Liver (tissue), 9 donors: ENCODE results near the gene CD6. TPM values are rescaled to one million over a fixed set of nuclear protein-coding genes. Genes with fewer than 3 reads are reported as not detected.

ENCODE experiments used
- DNase-seq: peaks from one replicate; pipeline ENCODE4 v3.0.0-alpha.2; 2017; ENCODE audit warnings: low spot score
- H3K27ac ChIP-seq, 2 donors: one replicate each; pipeline ENCODE4 v1.7.0; 2013; ENCODE audit warnings: inconsistent platforms in 2 of 2, low read length in 2 of 2, control low read depth in 1 of 2, low read depth in 1 of 2, mild to moderate bottlenecking in 1 of 2
- H3K27me3 ChIP-seq, 4 donors: one replicate each; pipeline versions ENCODE4 v1.6.1 to v1.7.0; 2013; ENCODE audit warnings: low read length in 3 of 4, inconsistent platforms in 1 of 4, mild to moderate bottlenecking in 1 of 4, moderate library complexity in 1 of 4; ENCODE audit not compliant: control insufficient read depth in 4 of 4, insufficient read depth in 4 of 4
- H3K36me3 ChIP-seq, 4 donors: one replicate each; pipeline versions ENCODE4 v1.6.1 to v1.7.0; 2013; ENCODE audit warnings: low read length in 3 of 4, mild to moderate bottlenecking in 3 of 4, low read depth in 1 of 4, moderate library complexity in 1 of 4; ENCODE audit not compliant: control insufficient read depth in 4 of 4, insufficient read depth in 3 of 4
- H3K4me1 ChIP-seq, 4 donors: one replicate each; pipeline versions ENCODE4 v1.6.1 to v1.7.0; 2013; ENCODE audit warnings: low read length in 3 of 4, mild to moderate bottlenecking in 3 of 4, moderate library complexity in 1 of 4; ENCODE audit not compliant: control insufficient read depth in 4 of 4, insufficient read depth in 4 of 4
- H3K4me3 ChIP-seq, 3 donors: one replicate each; pipeline versions ENCODE4 v1.6.1 to v1.7.0; 2013; ENCODE audit warnings: low read length in 3 of 3, control low read depth in 1 of 3, low read depth in 1 of 3, mild to moderate bottlenecking in 1 of 3
- H3K9ac ChIP-seq, 2 donors: one replicate each; pipeline ENCODE4 v1.7.0; 2013; ENCODE audit warnings: low read length in 2 of 2, mild to moderate bottlenecking in 2 of 2, moderate library complexity in 2 of 2, control low read depth in 1 of 2, low read depth in 1 of 2
- H3K9me3 ChIP-seq, 4 donors: one replicate each; pipeline versions ENCODE4 v1.6.1 to v1.7.0; 2013; ENCODE audit warnings: low read length in 3 of 4; ENCODE audit not compliant: control insufficient read depth in 4 of 4
- EGR1 ChIP-seq, 2 donors: IDR thresholded peaks; 2 replicates each; pipeline ENCODE4 v1.6.1; 2016 to 2018; ENCODE audit warnings: antibody characterized with exemption in 2 of 2, low read depth in 2 of 2
- FOXA1 ChIP-seq: IDR thresholded peaks from 2 replicates; pipeline ENCODE4 v1.6.1; 2016; ENCODE audit warnings: antibody characterized with exemption
- FOXA2 ChIP-seq: IDR thresholded peaks from 2 replicates; pipeline ENCODE4 v1.6.1; 2016; ENCODE audit warnings: antibody characterized with exemption
- GABPA ChIP-seq, 2 donors: IDR thresholded peaks in 1 of 2; conservative IDR thresholded peaks in 1 of 2; 2 replicates each; pipeline ENCODE4 v1.6.1; 2016; ENCODE audit warnings: antibody characterized with exemption in 2 of 2, mild to moderate bottlenecking in 1 of 2, moderate library complexity in 1 of 2
- HNF4A ChIP-seq, 2 donors: conservative IDR thresholded peaks; 2 replicates each; pipeline ENCODE4 v1.6.1; 2016; ENCODE audit warnings: antibody characterized with exemption in 2 of 2, mild to moderate bottlenecking in 2 of 2
- JUND ChIP-seq, 2 donors: IDR thresholded peaks; 2 replicates each; pipeline ENCODE4 v1.6.1; 2016; ENCODE audit warnings: antibody characterized with exemption in 2 of 2
- NR2F2 ChIP-seq: IDR thresholded peaks from 2 replicates; pipeline ENCODE4 v1.6.1; 2016; ENCODE audit warnings: antibody characterized with exemption
- RAD21 ChIP-seq, 2 donors: IDR thresholded peaks; 2 replicates each; pipeline ENCODE4 v1.6.1; 2016; ENCODE audit warnings: antibody characterized with exemption in 2 of 2, mild to moderate bottlenecking in 2 of 2
- RXRA ChIP-seq, 2 donors: IDR thresholded peaks; 2 replicates each; pipeline ENCODE4 v1.6.1; 2017 to 2018; ENCODE audit warnings: antibody characterized with exemption in 2 of 2, mild to moderate bottlenecking in 1 of 2
- SP1 ChIP-seq: IDR thresholded peaks from 2 replicates; pipeline ENCODE4 v1.6.1; 2018; ENCODE audit warnings: antibody characterized with exemption, mild to moderate bottlenecking
- TAF1 ChIP-seq: conservative IDR thresholded peaks from 2 replicates; pipeline ENCODE4 v1.6.1; 2016; ENCODE audit warnings: antibody characterized with exemption, mild to moderate bottlenecking
- WGBS: extraction: QIAGEN DNeasy Blood & Tissue Kit; methylation state at CpG from one replicate; pipeline ENCODE4 v1.1.7; 2013; 5-methylcytosine and 5-hydroxymethylcytosine counted together
- polyA plus RNA-seq, 2 donors: library from polyadenylated mRNA; stranded (reverse) in 1 of 2; unstranded in 1 of 2; fragments of 200-250 nt in 1 of 2; fragments of >200 nt in 1 of 2; fragmentation: Nextera tagmentation in 1 of 2; extraction: Ambion mirVana in 1 of 2; gene quantifications; one replicate each; pipeline versions ENCODE4 v1.2.1 to v1.2.3, GENCODE V29; 2013 to 2015
- total RNA-seq, 2 donors: library from RNA; depleted of rRNA; stranded (reverse); fragments of >200 nt; gene quantifications; one replicate each; pipeline ENCODE4 v1.2.3, GENCODE V29; 2014
- TF ChIP-seq, protein P1 (sequence below): IDR thresholded peaks from 2 replicates; pipeline ENCODE4 v1.6.1; 2016; ENCODE audit warnings: antibody characterized with exemption
- TF ChIP-seq, protein P2 (sequence below): IDR thresholded peaks from 2 replicates; pipeline ENCODE4 v1.6.1; 2016; ENCODE audit warnings: antibody characterized with exemption
- TF ChIP-seq, protein P3 (sequence below): IDR thresholded peaks from 2 replicates; pipeline ENCODE4 v1.6.1; 2016; ENCODE audit warnings: antibody characterized with exemption
- TF ChIP-seq, protein P4 (sequence below): IDR thresholded peaks from 2 replicates; pipeline ENCODE4 v1.6.1; 2016; ENCODE audit warnings: antibody characterized with exemption, mild to moderate bottlenecking
- TF ChIP-seq, protein P5 (sequence below): fragments of 150-350 bp; IDR thresholded peaks from 2 replicates; pipeline ENCODE4 v1.5.1; 2017; ENCODE audit warnings: improper control_type of control experiment, low read depth, low read length; ENCODE audit not compliant: missing input control
- donor health status: healthy.
- donor health status: healthy.
- donor health status: healthy.
- donor health status: healthy.
- donor health status: healthy.

Gene CD6
- total and polyA plus RNA-seq, 4 donors, result 0.31 to 0.59 (median 0.45) TPM

DNA sequence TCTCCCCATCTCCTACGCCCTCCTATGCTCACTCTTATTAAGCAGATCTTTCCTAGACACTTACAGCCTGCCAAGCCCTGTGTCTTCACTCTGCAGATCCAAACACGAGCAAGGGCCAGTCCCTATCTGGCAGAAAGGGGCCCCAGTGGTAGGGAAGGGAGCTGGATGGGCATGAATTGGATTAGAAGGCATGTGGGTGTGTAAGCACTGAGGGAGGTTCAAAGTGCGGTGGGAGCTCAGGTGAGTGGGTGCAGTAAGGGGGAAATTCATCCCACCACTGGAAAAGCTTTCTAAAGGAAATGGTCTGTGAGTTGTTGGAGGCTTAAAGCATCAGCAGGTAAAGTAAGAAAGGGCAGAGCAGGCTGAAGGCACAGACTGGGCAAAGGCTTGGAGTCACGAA, 41.7 kb upstream of the CD6 start (continued):
- TF ChIP-seq, protein P1, sequence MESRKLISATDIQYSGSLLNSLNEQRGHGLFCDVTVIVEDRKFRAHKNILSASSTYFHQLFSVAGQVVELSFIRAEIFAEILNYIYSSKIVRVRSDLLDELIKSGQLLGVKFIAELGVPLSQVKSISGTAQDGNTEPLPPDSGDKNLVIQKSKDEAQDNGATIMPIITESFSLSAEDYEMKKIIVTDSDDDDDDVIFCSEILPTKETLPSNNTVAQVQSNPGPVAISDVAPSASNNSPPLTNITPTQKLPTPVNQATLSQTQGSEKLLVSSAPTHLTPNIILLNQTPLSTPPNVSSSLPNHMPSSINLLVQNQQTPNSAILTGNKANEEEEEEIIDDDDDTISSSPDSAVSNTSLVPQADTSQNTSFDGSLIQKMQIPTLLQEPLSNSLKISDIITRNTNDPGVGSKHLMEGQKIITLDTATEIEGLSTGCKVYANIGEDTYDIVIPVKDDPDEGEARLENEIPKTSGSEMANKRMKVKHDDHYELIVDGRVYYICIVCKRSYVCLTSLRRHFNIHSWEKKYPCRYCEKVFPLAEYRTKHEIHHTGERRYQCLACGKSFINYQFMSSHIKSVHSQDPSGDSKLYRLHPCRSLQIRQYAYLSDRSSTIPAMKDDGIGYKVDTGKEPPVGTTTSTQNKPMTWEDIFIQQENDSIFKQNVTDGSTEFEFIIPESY, result no peak
- TF ChIP-seq TAF1 (no peak), HNF4A (conservative IDR thresholded peaks at IDR 0.05) (no peak), JUND (IDR thresholded peaks at IDR 0.05) (no peak), GABPA (IDR thresholded peaks at IDR 0.05 in 1 of 2, conservative IDR thresholded peaks at IDR 0.05 in 1 of 2) (no peak), FOXA2 (no peak), FOXA1 (no peak), NR2F2 (no peak), EGR1 (IDR thresholded peaks at IDR 0.05; ENCODE audit: low read depth in 2 of 2) (no peak)
- TF ChIP-seq, protein P2, sequence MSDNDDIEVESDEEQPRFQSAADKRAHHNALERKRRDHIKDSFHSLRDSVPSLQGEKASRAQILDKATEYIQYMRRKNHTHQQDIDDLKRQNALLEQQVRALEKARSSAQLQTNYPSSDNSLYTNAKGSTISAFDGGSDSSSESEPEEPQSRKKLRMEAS, result no peak
- TF ChIP-seq, protein P3, sequence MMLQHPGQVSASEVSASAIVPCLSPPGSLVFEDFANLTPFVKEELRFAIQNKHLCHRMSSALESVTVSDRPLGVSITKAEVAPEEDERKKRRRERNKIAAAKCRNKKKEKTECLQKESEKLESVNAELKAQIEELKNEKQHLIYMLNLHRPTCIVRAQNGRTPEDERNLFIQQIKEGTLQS, result no peak

DNA sequence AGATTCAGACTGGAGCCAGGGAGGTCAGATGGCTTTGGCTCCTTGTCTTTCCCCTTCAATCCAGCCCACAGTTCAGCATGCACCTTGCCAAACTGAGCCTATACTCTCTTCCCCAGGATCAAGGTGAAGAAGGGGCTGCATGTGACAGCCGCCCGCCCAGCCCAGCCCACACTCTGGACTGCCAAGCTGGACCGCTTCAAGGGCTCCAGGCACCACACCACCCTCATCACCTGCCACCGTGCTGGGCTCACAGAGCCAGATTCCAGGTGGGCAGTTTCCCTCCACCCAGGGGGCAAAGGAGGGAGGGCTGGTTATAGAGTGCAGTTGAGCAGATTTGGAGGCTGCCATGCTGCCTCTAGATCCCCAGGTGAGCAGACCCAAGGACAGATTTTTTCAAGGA, 41.1 kb upstream of the CD6 start:
- Histone ChIP-seq H3K4me1 (no peaks in the 10 kb centered on the region), H3K4me3 (no peak overlapping the region), H3K9me3 (no peaks in the 10 kb centered on the region), H3K9ac (no peak overlapping the region), H3K27ac (no peak overlapping the region), H3K27me3 (peaks cover 0 to 3% (median 0%) of the 10 kb centered on the region in 4 donors), H3K36me3 (no peaks in the 10 kb centered on the region)
- 92% methylated on average over 4 of the region's 4 CpGs for WGBS
- TF ChIP-seq NR2F2 (no peak), FOXA2 (no peak), EGR1 (IDR thresholded peaks at IDR 0.05; ENCODE audit: low read depth in 2 of 2) (no peak), RXRA (IDR thresholded peaks at IDR 0.05) (no peak), RAD21 (IDR thresholded peaks at IDR 0.05) (no peak)
- TF ChIP-seq, protein P1, result no peak
- DNase-seq, result no peak

DNA sequence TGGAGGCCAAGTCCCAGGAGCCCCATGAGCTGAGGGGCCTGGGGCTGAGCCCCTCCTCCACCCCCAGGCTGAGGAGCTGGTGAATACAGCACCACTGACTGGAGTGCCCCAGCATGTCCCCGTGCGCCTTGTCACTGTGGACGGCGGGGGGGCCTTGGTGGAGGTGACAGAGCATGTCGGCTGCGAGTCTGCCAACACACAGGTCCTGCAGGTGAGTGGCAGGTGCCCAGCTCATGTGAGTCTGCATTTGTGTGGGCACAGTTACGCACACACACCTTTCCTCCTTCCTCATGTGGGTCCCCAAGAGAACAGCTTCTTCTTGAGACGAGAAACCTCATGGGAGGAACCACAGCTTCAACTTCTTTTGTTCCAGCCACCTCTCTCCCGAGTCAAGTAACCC, 39.6 kb upstream of the CD6 start:
- Histone ChIP-seq H3K4me1 (no peaks in the 10 kb centered on the region), H3K36me3 (no peaks in the 10 kb centered on the region), H3K27ac (no peak overlapping the region), H3K9me3 (no peaks in the 10 kb centered on the region), H3K27me3 (no peaks in the 10 kb centered on the region), H3K9ac (no peak overlapping the region), H3K4me3 (no peak overlapping the region)
- DNase-seq, result no peak
- TF ChIP-seq JUND (IDR thresholded peaks at IDR 0.05) (no peak), TAF1 (no peak), RXRA (IDR thresholded peaks at IDR 0.05) (no peak), SP1 (no peak), NR2F2 (no peak)
- TF ChIP-seq, protein P1, result no peak
- TF ChIP-seq, protein P4, sequence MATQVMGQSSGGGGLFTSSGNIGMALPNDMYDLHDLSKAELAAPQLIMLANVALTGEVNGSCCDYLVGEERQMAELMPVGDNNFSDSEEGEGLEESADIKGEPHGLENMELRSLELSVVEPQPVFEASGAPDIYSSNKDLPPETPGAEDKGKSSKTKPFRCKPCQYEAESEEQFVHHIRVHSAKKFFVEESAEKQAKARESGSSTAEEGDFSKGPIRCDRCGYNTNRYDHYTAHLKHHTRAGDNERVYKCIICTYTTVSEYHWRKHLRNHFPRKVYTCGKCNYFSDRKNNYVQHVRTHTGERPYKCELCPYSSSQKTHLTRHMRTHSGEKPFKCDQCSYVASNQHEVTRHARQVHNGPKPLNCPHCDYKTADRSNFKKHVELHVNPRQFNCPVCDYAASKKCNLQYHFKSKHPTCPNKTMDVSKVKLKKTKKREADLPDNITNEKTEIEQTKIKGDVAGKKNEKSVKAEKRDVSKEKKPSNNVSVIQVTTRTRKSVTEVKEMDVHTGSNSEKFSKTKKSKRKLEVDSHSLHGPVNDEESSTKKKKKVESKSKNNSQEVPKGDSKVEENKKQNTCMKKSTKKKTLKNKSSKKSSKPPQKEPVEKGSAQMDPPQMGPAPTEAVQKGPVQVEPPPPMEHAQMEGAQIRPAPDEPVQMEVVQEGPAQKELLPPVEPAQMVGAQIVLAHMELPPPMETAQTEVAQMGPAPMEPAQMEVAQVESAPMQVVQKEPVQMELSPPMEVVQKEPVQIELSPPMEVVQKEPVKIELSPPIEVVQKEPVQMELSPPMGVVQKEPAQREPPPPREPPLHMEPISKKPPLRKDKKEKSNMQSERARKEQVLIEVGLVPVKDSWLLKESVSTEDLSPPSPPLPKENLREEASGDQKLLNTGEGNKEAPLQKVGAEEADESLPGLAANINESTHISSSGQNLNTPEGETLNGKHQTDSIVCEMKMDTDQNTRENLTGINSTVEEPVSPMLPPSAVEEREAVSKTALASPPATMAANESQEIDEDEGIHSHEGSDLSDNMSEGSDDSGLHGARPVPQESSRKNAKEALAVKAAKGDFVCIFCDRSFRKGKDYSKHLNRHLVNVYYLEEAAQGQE, result no peak
- TF ChIP-seq, protein P5, sequence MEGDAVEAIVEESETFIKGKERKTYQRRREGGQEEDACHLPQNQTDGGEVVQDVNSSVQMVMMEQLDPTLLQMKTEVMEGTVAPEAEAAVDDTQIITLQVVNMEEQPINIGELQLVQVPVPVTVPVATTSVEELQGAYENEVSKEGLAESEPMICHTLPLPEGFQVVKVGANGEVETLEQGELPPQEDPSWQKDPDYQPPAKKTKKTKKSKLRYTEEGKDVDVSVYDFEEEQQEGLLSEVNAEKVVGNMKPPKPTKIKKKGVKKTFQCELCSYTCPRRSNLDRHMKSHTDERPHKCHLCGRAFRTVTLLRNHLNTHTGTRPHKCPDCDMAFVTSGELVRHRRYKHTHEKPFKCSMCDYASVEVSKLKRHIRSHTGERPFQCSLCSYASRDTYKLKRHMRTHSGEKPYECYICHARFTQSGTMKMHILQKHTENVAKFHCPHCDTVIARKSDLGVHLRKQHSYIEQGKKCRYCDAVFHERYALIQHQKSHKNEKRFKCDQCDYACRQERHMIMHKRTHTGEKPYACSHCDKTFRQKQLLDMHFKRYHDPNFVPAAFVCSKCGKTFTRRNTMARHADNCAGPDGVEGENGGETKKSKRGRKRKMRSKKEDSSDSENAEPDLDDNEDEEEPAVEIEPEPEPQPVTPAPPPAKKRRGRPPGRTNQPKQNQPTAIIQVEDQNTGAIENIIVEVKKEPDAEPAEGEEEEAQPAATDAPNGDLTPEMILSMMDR, result no peak
- 92% methylated on average over 9 of the region's 9 CpGs for WGBS
